Activated CD4-positive, alpha-beta T cell treated with anti-CD3 and anti-CD28 coated beads, Interleukin-2, amount 50 U/mL, for 4 hours (primary cell): ENCODE data around the gene L3MBTL2.

Experiments used
- DNase-seq, 2 experiments: peaks; one replicate each; pipeline ENCODE4 v3.0.0-alpha.2; 2020

The L3MBTL2 gene

DNA sequence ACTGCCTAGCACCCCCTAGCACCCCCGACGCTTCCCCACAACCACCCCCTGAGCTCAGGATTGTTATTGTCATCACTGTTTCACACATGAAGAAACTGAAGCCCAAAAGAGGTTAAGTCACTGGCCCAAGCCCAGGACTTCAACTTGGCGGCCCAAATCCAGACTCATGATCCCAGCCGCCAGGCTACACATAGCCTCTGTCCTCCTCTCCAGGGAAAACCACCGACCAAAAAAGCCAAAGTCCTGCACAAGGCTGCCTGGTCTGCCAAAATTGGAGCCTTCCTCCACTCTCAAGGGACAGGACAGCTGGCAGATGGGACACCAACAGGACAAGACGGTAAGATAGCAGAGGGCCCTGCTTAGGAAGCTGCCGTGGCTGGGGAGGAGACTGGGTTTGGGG is 10.8 kb downstream of the L3MBTL2 start:
- no peak for DNase-seq

GRCh38 chr22:41216984-41217383 is 11.9 kb downstream of the L3MBTL2 start:
- no peak for DNase-seq

DNA sequence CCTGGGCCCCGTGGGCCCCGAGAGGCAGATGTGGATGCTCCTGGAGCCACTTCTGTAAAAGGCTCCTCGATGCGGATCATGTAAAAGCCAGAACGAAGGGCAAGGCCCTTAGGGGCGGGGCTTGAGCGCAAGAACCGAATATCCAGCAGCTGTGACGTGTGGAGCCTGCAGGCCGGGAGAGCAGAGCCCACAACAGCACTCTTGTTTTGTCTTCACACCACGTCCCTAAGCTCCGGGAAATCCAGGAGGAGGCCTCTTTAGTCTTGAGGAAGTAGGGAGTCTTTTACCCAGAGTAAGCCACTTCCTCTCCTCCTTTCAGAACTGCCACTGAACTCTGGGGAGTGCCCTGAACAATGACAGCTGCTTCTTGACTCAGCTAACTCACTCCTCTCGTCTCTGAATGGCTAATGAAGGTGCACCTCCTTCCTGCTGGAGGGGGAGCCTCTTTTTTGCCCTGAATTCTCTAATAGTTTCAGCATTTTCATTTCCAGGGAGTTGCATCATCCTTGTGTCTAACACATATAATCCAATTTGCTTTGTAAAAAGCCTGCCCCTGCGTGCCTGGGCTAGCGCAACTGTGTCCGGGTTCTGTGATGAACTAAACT is 12.5 kb downstream of the L3MBTL2 start:
- no peak for DNase-seq

- DNase-seq: no peak
Measured at GRCh38 chr22:41222846-41223507, 17.9 kb downstream of the L3MBTL2 start.

- DNase-seq: no peak
Measured at GRCh38 chr22:41223535-41223934, 18.4 kb downstream of the L3MBTL2 start.

DNA sequence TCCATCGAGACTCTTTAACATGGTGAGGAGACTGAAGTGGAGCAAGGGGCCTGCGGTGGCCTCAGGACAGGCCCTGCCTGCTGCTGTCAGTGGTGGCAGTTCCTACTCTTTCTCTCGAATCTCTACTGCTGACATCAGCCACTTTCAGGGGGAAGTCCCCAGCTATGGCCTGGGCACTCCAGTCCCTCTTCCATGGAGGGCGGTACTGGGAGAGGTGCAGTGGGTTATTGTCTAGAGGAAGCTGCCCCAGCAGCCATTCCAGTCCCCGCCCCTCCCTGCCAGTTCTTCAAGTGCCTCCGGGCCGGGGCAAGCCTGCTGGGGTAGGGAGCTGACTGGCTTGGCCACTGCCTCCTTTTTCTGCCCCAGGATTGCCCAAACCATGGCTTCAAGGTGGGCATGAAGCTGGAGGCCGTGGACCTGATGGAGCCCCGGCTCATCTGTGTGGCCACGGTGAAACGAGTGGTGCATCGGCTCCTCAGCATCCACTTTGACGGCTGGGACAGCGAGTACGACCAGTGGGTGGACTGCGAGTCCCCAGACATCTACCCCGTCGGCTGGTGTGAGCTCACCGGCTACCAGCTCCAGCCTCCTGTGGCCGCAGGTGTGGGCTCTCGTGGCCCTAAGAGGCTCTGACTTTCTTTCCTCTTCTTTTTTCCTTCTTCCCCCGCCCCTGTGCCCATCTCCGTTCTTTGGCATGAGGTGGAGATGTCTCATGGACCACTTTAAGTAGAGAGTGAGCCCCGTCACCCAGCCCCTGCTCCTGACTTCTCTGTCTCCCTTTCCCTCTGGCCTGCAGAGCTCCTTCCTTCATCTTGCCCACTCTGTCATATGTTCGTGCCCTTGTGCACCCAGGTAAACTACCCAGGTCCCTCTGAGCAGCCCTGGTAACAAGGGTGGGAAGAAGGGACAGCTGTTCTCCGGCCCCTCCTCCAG is 21.9 kb downstream of the L3MBTL2 start:
- no peak for DNase-seq

DNA sequence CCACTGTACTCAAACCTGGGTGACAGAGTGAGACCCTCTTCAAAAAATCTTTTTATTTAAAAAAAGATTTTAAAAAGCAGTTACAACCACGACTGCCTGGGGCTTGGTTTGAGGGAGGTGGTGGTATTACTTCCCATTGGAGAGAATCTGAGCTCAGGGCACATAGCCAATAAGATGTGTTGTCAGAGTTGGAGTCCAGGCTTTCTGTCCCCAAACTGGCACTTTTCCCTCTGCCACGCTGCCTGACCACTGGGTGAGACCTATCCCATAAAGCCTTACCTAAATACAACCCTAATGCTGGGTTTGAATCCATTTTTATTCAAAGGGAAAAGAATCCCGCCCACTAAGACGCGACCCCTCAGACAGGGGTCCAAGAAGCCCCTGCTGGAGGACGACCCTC is 24.1 kb downstream of the L3MBTL2 start:
- DNase-seq: no peak

DNA sequence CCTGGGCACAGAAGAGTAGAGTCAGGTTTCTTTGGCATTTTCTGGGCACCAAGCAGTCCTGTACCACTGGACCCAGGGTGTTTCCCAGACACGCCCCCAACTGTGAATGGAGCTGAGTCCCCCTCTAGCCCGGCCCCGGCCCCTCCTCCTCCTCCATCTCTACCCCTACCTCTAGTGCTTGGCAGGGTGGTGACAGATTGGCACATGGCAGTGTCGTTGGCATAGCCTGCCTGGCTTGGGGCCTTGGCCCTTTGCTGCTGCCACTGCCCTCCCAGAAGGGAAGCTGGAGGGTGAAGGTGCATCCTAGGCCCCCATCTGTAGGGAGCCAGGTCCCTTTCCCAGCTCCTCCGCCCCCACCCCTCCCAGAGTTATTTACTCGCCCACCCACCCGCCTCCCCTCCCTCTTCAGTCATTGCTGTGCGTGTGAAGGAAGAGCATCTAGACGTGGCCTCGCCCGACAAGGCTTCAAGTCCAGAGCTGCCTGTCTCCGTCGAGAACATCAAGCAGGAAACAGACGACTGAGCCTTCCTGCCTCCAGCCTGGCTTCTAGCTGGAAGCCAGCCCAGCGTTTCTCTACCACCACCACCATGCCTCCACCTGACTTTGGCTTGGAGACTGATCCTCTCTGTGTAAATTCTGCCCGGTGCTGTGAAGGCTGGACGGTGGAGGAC is 24.8 kb downstream of the L3MBTL2 start:
- no peak for DNase-seq

GRCh38 chr22:41230401-41230785 is 25.3 kb downstream of the L3MBTL2 start:
- no peak for DNase-seq

DNA sequence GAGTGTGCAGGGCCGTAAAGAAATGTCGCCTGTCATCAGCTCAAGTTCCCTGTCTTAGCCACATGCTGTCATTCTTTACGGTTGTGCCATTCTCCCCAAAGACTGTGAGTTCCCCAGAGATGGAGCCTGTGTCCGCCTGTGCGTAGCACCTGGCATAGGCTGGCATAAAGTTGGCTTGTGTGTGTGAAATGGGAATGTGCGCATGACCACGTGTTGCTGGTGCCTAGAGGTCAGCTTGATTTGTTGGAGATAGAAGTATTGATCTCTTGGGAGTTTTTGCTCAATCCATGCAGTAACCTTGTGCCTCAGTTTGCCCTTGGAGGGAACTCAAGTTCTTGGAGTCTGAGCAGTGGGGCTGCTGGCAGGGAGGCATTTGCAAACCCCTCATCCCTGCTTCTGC is 26.3 kb downstream of the L3MBTL2 start:
- DNase-seq: no peak

DNA sequence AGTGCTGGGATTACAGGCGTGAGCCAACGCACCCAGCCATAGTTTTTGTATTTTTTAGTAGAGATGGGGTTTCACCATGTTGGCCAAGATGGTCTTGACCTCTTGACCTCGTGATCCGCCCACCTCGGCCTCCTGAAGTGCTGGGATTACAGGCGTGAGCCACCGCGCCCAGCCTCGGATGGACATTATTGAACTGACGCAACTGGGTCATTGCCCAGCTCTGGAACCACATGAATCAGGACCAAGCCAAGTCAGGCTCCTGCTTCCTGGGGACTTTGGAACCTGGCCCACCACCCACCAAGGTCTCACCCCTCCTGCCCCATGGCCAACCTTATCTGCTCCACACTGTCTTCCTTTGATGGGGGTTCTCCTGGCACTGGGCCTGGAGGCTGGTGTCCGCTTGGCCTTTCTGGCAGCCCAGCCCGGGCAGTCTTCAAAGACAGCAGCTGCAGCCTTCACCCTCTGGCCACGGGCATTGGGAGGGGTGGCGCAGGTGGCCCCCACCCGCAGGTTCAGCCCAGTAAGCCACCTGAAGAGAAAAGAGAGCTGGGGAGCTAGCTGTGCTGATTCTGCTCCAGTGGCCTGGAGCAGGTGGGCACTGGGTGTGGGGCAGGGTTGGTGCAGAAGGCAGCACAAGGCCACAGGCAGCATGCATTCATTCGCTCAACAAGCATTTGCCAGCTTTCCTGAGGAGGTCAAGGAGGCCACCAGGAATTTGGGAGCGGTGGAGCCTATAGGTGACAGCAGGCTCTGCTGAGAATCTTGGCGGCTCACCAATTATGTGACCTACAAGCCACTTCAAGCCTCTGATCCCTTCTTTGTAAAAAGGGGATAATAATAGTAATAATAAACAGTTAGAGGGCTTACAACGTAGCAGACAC is 29.9 kb downstream of the L3MBTL2 start:
- DNase-seq: no peak

DNA sequence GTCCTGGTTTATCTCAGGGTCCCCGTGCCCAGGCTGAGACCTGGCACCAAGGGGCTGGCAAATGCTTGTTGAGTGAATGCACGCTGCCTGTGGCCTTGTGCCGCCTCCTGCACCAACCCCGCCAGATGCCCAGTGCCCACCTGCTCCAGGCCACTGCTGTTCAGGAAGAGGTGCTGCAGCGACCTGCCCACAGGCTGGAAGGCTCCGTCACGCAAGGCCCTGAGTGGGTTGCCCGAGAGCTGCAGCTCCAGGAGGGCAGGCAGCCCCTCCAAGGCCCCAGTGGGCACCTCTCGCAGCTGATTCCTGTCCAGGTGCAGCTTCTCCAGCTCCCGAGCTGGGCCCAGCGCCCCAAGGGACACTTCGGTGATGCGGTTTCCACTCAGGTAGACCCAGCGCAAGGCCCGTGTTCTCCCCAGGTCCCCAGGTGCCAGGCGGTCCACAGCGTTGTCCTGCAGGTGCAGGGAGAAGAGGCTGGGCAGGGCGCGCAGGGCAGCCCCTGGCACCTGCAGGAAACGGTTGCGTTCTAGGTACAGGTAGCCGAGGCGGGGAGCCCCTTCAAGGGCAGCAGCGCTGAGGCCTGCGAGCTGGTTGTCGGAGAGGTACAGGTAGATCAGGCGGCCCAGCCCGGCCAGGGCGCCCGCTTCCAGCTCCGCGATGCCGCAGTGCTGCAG is 32.1 kb downstream of the L3MBTL2 start:
- no peak for DNase-seq

DNA sequence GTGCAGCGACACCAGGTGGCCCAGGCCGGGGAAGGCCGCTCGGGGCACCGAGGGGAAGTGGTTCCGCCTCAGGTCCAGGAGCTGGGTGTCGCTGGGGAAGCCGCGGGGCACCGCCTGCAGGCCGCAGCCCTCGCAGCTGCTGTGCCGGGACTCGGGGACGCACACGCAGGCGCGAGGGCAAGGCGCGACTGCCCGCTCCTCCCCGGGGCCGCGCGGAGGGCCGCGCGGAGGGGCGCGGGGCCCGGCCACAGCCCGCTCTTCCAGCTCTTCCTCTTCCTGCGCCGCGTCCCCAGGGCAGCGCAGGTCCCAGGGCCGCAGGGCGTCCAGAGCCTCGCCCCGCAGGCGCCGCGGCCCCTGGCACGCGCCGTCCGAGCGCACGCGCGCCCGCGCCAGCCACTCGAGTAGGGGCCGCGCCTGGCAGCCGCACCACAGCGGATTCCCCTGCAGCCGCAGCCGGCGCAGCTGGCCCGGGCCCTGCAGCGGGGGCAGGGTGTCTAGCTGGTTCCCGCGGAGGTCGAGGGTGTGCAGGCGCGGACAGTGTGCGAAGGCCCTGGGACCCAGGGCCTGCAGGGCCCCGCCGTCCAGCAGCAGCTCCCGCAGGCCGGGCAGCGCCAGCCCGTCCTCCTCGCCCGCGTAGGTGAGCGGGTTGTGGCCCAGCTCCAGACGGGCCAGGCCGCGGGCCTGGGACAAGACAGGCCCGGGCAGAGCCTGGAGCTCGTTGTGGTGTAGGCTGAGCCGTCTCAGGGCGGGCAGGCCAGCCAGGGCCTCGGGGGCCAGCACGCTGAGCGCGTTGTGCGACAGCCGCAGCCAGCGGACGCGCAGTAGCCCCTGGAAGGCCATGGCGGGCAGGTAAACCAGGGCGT is 32.8 kb downstream of the L3MBTL2 start:
- DNase-seq: peak; percentile 74 to 77

DNA sequence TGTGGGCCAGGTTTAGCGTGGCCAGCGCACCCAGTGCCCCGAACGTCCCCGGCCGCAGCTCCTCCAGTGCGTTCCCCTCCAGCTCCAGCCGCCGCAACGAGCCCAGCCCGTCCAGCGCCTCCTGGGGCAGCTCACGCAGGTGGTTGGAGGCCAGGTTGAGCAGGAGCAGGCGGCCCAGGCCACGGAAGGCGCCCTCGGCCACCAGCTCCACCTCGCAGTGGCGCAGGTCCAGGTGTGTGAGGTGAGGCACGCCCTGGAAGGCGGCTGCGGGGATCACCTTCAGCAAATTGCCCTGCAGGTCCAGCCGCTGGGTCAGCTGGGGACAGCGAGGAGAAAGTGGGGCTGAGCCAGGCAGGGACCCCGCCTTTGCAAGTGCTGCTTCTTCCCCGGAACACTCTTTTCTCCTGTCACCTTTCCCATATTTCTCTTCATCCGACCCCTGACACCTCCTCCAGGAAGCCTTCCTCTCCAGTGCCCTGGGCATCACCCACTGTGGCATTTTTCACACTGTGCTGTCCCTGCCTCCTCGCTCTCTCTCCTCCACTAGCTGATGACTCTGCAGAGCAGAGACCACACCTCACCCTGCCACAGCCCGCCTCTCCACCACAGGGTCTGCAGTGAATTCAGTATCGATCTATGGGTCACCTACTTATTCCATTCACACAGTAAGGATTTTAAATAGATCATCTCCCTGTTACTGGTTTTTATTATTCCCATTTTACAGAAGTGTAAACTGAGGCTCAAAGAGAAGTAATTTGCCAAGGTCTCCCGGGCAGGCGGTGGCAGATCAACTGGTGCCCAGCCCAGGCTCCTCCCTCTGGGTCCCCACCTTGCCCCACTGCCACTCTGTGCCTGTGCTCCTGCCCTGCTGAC is 33.7 kb downstream of the L3MBTL2 start:
- no peak for DNase-seq

DNA sequence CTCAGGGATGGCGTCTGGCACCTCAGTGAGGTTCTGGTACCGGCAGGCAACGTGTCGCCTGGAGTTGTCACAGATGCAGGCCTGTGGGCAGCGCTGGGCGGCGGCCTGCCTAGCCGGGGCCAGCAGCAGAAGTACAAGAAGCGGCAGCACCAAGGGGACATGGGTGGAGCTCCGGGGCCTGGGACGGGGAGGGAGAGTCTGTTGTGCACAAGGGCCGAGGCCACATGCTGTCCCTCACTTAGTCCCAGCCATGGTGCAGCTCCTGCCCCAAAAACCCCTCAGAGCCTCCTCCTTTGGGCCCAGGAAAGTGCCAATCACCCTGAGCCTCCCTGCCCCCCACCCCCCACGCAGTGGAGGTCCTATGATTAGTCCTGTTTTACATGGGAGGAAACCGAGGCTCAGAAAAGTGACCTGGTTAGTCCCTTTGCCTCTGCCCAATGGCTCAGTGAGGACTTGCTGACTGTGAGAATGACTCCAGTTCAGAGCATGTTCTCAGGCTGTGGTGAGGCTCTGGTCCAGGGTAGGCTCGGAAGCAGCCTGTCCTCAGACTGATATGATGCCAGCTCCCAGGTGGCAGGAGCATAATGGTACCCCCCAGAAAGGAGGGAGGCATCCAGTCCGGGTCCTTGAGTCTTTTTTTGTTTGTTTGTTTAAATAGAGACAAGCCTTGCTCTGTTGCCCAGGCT is 34.5 kb downstream of the L3MBTL2 start:
- no peak for DNase-seq

GRCh38 chr22:41240377-41241132 is 35.4 kb downstream of the L3MBTL2 start, which contains the start of gene CHADL:
TSS of gene CHADL (minus strand) at chr22:41240931. CDS start at chr22:41240881, 50 bp downstream.
- no peak for DNase-seq

DNA sequence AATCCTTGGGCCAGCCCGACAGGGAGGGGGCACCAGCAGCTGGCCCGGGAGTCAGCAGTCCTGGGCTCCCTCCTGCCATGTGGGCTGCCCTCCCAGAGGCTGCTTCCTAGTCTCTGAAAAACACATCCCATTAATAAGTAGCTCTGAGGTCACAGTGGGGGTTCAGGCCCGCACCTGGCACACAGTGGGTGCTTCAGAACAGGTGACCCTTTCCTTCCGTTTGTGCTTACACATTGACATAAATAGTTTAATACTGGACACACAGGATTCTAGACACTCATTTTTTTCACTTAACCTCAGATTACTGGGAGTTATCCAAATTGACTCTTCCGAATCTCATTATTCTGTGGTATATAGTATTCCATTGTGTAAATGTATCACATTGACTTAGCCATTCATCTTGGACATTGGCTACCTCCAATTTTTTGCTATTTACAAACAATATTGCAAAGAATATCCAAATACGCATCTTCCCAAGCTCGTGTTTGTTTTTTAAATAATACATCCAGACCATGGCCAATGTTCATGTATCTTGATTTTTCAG is 36.1 kb downstream of the L3MBTL2 start:
- DNase-seq: no peak
